ENCODE measurements around the gene ARHGAP15. TPM values are rescaled to one million over a fixed set of nuclear protein-coding genes. Genes with fewer than 3 reads are reported as not detected.

Gene ARHGAP15
- total RNA-seq, 2 donors from 2014 or later, result 2.2 to 8.8 TPM

DNA sequence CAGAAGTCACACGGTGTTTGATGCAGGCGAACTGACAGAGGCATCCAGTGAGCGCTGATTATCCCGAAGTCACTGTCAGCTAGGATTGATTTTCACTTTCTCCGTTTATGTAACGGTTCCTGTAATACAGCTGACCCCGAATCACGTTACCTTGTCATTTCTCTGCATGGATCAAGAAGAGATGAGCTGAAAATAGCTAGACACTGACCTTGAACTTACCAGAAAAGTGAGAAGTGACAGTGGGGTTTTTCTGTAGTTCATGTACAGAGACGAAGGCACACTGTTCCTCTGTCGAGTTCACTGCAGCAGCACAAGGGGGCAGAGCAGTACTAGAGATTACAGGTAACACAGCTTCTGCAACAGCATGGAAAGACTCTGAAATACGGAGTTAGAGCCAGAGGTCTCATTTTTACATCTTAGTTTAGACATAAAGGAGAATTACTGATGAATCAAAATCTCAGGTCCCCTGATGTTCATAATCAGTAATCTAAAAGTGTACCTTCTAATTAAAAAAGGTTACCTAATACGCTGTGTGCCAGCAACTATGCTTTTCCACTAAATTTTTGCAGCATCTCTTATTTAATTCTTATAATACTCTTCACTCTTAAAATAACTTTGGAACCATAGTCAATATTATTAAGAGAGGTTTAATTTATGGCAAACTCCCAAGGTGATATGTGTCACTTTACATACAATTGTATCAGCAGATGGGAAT lies 33.1 kb downstream of the ARHGAP15 start:
- intact Hi-C loops (cut with DNase I, micrococcal nuclease), result no loop called here
- DNase-seq (peak in 1 of 2 donors; percentile 24), ATAC-seq (peak; percentile 49)

DNA sequence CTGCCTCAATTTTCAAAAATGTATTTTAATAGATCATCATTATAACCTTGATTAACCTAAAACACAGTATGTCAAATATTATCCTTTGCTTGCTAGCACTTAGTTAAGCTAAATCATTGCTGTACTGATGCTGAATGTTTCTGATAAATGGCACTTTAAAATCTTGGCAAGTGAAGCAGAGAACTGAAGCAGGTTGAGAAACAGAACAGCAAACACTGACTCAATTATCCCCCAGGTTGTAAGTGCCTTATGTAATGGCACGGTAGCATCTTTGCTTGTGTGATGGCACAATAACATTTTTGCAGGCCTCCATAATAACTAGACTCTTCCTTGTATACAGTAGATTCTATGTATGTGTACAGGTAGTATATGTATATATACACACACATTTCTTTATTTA lies 33.8 kb downstream of the ARHGAP15 start:
- intact Hi-C loops (cut with DNase I, micrococcal nuclease), result no loop called here

GRCh38 chr2:143163499-143163898 lies 34.3 kb downstream of the ARHGAP15 start:
- intact Hi-C loops (cut with DNase I, micrococcal nuclease), result no loop called here
- ATAC-seq (no peak), DNase-seq (no peak)

More for the DNA sequence above, 33.8 kb downstream of the ARHGAP15 start:
- no peak for DNase-seq
- ATAC-seq, result no peak

GRCh38 chr2:143165291-143165690 lies 36.1 kb downstream of the ARHGAP15 start:
- no peak for DNase-seq
- intact Hi-C loops (cut with DNase I, micrococcal nuclease), result no loop called here
- no peak for ATAC-seq

- intact Hi-C loops (cut with DNase I, micrococcal nuclease), result no loop called here
- DNase-seq (no peak), ATAC-seq (no peak)
Measured at GRCh38 chr2:143169105-143169504, 39.9 kb downstream of the ARHGAP15 start.

DNA sequence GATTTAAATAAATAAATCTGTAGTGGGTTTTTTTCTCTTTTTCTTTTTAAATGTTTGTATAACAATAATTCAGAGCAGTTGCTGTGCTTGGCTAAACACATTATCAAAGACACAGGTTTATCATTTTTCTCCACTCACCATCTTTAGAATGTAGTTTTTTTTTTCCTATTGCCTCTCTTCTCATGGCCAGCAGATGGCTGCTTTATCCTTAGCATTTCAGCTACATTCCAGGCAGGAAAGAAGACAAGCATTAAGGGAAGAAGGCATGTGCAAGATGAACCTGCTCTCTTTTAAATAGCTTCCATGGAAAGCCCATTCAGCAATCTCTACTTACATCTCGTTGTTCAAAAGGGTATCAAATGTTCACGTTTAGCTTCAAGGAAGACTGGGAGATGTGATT lies 42.6 kb downstream of the ARHGAP15 start:
- intact Hi-C loops (cut with DNase I, micrococcal nuclease), result no loop called here
- no peak for ATAC-seq
- DNase-seq, result no peak

- intact Hi-C loops (cut with DNase I, micrococcal nuclease), result no loop called here
- ATAC-seq (no peak), DNase-seq (no peak)
Measured at GRCh38 chr2:143175438-143175837, 46.2 kb downstream of the ARHGAP15 start.

- DNase-seq (no peak), ATAC-seq (no peak)
- intact Hi-C loops (cut with DNase I, micrococcal nuclease), result no loop called here
Measured at GRCh38 chr2:143176606-143177005, 47.4 kb downstream of the ARHGAP15 start.

DNA sequence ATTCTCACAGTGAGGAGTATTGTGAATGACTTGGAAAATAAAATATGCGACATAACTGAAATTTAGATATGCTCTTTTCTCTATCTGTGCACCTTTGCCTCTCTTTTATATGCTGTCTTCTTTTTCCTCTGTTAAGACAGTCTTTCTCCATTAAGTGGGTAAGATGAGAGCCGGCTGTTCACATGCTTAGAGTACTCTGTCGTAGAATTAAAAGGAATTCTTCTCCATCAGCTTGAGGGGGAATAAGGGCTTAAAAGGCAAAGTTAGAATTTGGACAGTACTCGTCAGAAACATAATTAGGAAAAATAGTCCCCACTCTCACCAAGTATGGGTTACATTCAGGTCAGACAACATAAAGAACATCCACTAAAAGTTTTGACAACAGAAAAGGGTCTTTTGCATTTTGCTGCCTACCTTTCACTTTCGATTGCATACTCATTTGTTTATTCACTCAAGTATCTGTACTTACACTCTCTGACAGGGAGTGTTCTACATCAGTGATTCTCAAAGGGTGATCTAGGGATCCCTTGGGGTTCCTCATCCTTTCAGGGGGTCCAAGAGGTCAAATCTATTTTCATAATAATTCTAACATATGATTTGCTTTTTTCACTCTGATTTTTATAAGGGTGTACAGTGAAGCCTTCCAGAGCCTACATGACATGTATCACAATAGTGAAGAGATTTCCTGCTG lies 48.0 kb downstream of the ARHGAP15 start:
- ATAC-seq (no peak), DNase-seq (no peak)
- intact Hi-C loops (cut with DNase I, micrococcal nuclease), result no loop called here

DNA sequence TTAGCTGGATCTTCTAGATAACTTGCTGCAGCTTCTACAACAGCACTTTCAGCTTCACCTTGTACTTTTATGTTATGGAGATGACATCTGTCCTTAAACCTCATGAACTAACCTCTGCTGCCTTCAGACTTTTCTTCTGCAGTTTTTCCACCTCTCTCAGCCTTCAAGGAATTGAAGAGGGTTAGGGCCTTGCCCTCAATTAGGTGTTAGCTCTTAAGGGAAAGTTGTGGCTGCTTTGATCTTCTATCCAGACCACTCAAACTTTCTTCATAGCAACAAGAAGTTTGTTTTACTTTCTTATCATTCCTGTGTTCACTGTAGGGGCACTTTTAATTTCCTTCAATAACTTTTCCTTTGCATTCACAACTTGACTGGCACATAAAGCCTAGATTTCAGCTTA lies 52.3 kb downstream of the ARHGAP15 start:
- ATAC-seq (no peak), DNase-seq (no peak)
- intact Hi-C loops (cut with DNase I, micrococcal nuclease), result no loop called here

GRCh38 chr2:143182649-143183048 lies 53.4 kb downstream of the ARHGAP15 start:
- intact Hi-C loops (cut with DNase I, micrococcal nuclease), result no loop called here
- DNase-seq (no peak), ATAC-seq (no peak)

DNA sequence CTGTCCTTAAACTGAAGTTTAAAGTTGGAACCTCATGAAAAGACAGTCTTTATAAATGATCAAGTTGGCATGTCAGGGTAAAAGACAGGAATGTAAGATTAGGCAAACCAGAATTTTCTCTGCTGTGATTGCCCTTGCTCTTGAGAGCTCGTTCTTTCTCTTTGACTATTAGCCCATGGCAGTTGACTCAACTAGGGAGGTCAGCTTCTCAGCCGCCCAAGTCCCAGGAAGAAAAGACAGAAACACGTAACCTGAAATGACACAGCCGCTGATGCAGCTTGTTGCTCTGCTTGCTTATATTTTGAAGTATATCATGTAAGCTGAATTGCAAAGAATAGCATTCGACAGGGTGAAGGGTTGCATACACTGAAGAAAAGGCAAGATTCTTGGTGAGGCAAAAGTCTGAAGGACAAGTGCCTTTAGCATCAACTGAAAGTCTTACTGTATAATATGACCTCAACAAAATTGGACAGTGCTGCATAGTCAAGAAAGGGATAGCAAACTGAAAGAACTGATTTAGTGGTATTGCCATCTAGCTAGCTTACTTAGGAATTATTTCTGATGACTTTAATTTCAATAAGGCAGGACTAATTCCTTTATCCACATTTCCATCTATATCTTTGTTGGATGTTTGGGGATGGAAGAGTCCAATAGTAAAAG lies 54.7 kb downstream of the ARHGAP15 start:
- ATAC-seq (no peak), DNase-seq (no peak)
- intact Hi-C loops (cut with DNase I, micrococcal nuclease), result no loop called here

DNA sequence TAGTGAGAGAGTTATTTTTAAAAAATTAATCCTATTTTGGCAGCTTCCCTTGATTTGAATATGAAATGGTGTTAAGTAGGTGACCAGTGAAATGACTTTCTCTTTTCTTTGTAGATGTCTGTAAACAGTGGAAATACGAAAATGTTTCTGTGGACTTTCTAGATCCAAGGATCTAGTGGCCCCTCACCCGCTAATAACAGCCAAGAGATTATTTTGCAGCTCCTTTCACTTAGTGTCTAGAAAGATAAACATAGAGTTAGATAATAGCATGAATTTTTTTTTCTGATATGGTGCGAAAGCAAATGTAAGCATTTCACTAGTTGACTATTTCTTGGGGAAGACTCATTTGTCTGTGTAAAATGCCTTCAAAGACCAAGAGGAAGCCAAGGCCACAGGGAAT lies 57.7 kb downstream of the ARHGAP15 start:
- DNase-seq, result no peak
- intact Hi-C loops (cut with DNase I, micrococcal nuclease), result no loop called here
- ATAC-seq, result no peak

GRCh38 chr2:143190431-143190830 lies 61.2 kb downstream of the ARHGAP15 start:
- intact Hi-C loops (cut with DNase I, micrococcal nuclease), result no loop called here
- ATAC-seq, result no peak

GRCh38 chr2:143192106-143192505 lies 62.9 kb downstream of the ARHGAP15 start:
- no peak for ATAC-seq
- no peak for DNase-seq
- intact Hi-C loops (cut with DNase I, micrococcal nuclease), result no loop called here

More at GRCh38 chr2:143190431-143190830, 61.2 kb downstream of the ARHGAP15 start:
- no peak for DNase-seq

- ATAC-seq (no peak), DNase-seq (no peak)
- intact Hi-C loops (cut with DNase I, micrococcal nuclease), result no loop called here
Measured at GRCh38 chr2:143192716-143193115, 63.5 kb downstream of the ARHGAP15 start.

DNA sequence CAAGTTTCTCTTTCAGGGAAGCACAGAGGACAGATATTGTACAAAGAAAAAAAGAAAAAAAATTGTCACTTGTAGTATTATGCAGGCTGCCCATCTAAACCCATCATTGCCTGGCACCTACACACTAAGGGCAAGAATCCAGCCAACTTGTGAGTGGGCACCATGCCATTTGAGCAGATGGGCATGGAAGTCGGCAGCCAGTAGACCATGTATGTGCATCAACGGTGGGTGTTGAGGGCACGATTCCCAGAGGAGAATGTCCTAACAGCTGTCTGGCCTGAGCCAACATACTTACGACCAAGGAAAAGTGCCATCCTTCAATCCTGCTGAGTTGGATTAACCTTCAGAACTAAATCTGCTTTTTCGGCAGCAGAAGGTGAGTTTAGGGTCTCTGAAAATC lies 63.9 kb downstream of the ARHGAP15 start:
- intact Hi-C loops (cut with DNase I, micrococcal nuclease), result no loop called here
- no peak for ATAC-seq
- no peak for DNase-seq

DNA sequence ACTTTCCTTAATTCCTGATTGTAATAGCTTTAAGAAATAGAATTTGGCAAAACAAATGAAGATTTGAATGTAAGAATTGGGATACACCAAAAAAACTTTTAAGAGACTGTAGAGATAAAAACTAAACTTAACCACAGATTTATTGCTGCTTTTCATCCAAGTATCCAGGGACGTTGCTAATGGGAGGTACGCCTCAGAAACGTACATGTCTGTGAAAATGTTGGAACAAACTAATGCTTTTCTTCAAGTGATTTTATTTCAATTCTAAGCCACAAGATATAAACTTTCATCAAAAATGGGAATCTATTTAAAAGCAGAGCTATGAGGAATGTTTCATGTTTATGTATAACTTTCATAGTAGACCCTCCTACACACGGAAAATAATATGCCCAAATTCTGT lies 66.3 kb downstream of the ARHGAP15 start:
- no peak for DNase-seq
- no peak for ATAC-seq
- intact Hi-C loops (cut with DNase I, micrococcal nuclease), result no loop called here

DNA sequence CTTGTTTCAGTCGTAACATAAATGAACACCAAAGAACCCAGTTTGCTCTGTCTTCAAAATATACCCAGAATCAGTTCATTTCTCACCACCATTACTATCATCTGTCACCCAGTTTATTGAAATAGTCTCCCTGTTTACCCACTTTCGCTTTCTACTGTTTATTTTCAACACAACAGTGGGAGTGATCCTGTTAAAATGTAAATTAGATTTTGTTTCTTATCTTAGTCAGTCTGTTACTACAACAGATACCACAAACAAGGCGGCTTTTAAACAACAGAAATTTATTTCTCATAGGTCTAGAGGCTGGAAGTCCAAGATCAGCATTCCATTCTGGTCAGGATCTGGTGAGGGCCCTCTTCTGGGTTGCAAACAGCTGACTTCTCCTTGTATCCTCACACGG lies 74.8 kb downstream of the ARHGAP15 start:
- DNase-seq (no peak), ATAC-seq (no peak)
- intact Hi-C loops (cut with DNase I, micrococcal nuclease), result no loop called here

DNA sequence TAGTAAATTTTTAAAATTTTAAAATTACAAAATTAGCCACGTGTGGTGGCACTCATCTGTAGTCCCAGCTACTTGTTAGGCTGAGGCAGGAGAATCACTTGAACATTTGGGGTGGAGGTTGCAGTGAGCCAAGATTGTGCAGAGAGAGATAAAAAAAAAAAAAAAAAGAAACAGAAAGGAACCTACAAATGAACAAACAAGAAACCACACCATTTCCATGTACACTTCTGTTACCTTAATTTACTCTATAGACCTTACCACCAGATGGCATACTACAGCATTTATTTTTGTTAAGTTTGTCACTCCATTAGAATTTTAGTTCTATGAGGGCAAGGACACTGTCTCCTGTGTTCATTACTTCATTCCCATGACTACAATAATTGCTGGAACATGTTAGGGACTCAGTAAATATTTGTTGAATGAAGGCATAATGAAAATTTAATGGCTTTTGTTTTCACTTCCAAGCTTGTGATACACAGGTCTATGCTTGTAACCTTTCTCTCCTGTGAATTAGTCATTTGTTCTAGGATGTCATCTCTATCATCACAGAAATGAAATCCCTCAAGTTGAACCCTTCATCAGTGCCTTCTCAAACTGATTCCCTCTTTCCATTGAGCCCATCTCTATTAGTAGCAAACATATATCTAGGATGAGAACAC lies 76.0 kb downstream of the ARHGAP15 start:
- DNase-seq, result no peak
- ATAC-seq, result peak; percentile 28
- intact Hi-C loops (cut with DNase I, micrococcal nuclease), result no loop called here

All from left colon (tissue), 2 donors.